Measurements from ENCODE around the gene RAB37. TPM values are rescaled to one million over a fixed set of nuclear protein-coding genes. Genes with fewer than 3 reads are reported as not detected.

The RAB37 gene
- total RNA-seq = under 0.01 and 0.36 TPM in 2 replicates

GRCh38 chr17:74736513-74737298 is at the start of gene RAB37:
TSS of gene RAB37 (plus strand) at chr17:74737256. CDS start at chr17:74737273, 17 bp downstream.
- no peak within 1 kb of the TSS for H2AFZ ChIP-seq (ENCODE audit: low read length)
- no peaks in the 10 kb centered on the region for H3K79me2 ChIP-seq (ENCODE audit: insufficient read depth, low read length)
- H3K27me3 ChIP-seq (ENCODE audit: insufficient read depth, low read length) = peaks cover 63% of the 10 kb centered on the region
- no peak within 1 kb of the TSS for H3K27ac ChIP-seq (ENCODE audit: low read depth, low read length)
- H3K4me2 ChIP-seq (ENCODE audit: insufficient read depth, low read length) = peak within 1 kb of the TSS; percentile 18
- H3K4me3 ChIP-seq (ENCODE audit: insufficient read depth, low read length) = peak within 1 kb of the TSS; percentile 7
- H3K9me3 ChIP-seq (ENCODE audit: low read depth, low read length) = no peaks in the 10 kb centered on the region
- no peak for TF ChIP-seq CTCF (IDR thresholded peaks at IDR 0.05; ENCODE audit: extremely low read depth, low read depth, low read length)
- no peaks in the 10 kb centered on the region for H4K20me1 ChIP-seq (ENCODE audit: insufficient read depth, low read length)
- no peaks in the 10 kb centered on the region for H3K36me3 ChIP-seq (ENCODE audit: insufficient read depth, low read length)
- peak; percentile 66 for DNase-seq (ENCODE audit: insufficient read length, low spot score, missing footprints)
- H3K4me1 ChIP-seq (ENCODE audit: insufficient read depth, low read length) = no peaks in the 10 kb centered on the region

GRCh38 chr17:74687886-74688285 is 49.2 kb upstream of the RAB37 start:
- H3K4me1 ChIP-seq (ENCODE audit: insufficient read depth, low read length) = no peaks in the 10 kb centered on the region
- TF ChIP-seq CTCF (IDR thresholded peaks at IDR 0.05; ENCODE audit: extremely low read depth, low read depth, low read length) = no peak
- H3K79me2 ChIP-seq (ENCODE audit: insufficient read depth, low read length) = no peaks in the 10 kb centered on the region
- H3K4me2 ChIP-seq (ENCODE audit: insufficient read depth, low read length) = no peak overlapping the region
- H3K9me3 ChIP-seq (ENCODE audit: low read depth, low read length) = no peaks in the 10 kb centered on the region
- H4K20me1 ChIP-seq (ENCODE audit: insufficient read depth, low read length) = no peaks in the 10 kb centered on the region
- no peak overlapping the region for H3K4me3 ChIP-seq (ENCODE audit: insufficient read depth, low read length)
- H3K27ac ChIP-seq (ENCODE audit: low read depth, low read length) = no peak overlapping the region
- no peaks in the 10 kb centered on the region for H3K27me3 ChIP-seq (ENCODE audit: insufficient read depth, low read length)
- DNase-seq (ENCODE audit: insufficient read length, low spot score, missing footprints) = no peak
- H2AFZ ChIP-seq (ENCODE audit: low read length) = no peak overlapping the region
- H3K36me3 ChIP-seq (ENCODE audit: insufficient read depth, low read length) = no peaks in the 10 kb centered on the region

GRCh38 chr17:74690409-74690825 is 46.6 kb upstream of the RAB37 start:
- Histone ChIP-seq H3K27ac (ENCODE audit: low read depth, low read length) (no peak overlapping the region), H3K79me2 (ENCODE audit: insufficient read depth, low read length) (no peaks in the 10 kb centered on the region), H4K20me1 (ENCODE audit: insufficient read depth, low read length) (no peaks in the 10 kb centered on the region), H3K4me2 (ENCODE audit: insufficient read depth, low read length) (no peak overlapping the region), H2AFZ (ENCODE audit: low read length) (no peak overlapping the region), H3K4me3 (ENCODE audit: insufficient read depth, low read length) (no peak overlapping the region), H3K27me3 (ENCODE audit: insufficient read depth, low read length) (no peaks in the 10 kb centered on the region), H3K9me3 (ENCODE audit: low read depth, low read length) (no peaks in the 10 kb centered on the region), H3K4me1 (ENCODE audit: insufficient read depth, low read length) (no peaks in the 10 kb centered on the region), H3K36me3 (ENCODE audit: insufficient read depth, low read length) (no peaks in the 10 kb centered on the region)
- peak; percentile 72 for DNase-seq (ENCODE audit: insufficient read length, low spot score, missing footprints)
- no peak for TF ChIP-seq CTCF (IDR thresholded peaks at IDR 0.05; ENCODE audit: extremely low read depth, low read depth, low read length)

GRCh38 chr17:74691151-74691550 is 45.9 kb upstream of the RAB37 start:
- Histone ChIP-seq H3K4me2 (ENCODE audit: insufficient read depth, low read length) (no peak overlapping the region), H3K9me3 (ENCODE audit: low read depth, low read length) (no peaks in the 10 kb centered on the region), H2AFZ (ENCODE audit: low read length) (no peak overlapping the region), H3K27ac (ENCODE audit: low read depth, low read length) (no peak overlapping the region), H3K36me3 (ENCODE audit: insufficient read depth, low read length) (no peaks in the 10 kb centered on the region), H3K79me2 (ENCODE audit: insufficient read depth, low read length) (no peaks in the 10 kb centered on the region), H3K4me3 (ENCODE audit: insufficient read depth, low read length) (no peak overlapping the region), H3K27me3 (ENCODE audit: insufficient read depth, low read length) (no peaks in the 10 kb centered on the region), H4K20me1 (ENCODE audit: insufficient read depth, low read length) (no peaks in the 10 kb centered on the region), H3K4me1 (ENCODE audit: insufficient read depth, low read length) (no peaks in the 10 kb centered on the region)
- no peak for DNase-seq (ENCODE audit: insufficient read length, low spot score, missing footprints)
- TF ChIP-seq CTCF (IDR thresholded peaks at IDR 0.05; ENCODE audit: extremely low read depth, low read depth, low read length) = no peak

Measured in osteoblast (primary cell).